BJ (cell line): ENCODE data around the gene ITK. TPM values are rescaled to one million over a fixed set of nuclear protein-coding genes. Genes with fewer than 3 reads are reported as not detected.

Source experiments
- CTCF ChIA-PET: fragments of 350-600 bp; formaldehyde crosslinking; extraction: SDS; loops from one replicate; lab custom pipeline; 2021; ENCODE audit warnings: antibody characterized with exemption, inconsistent platforms; lab: Yijun Ruan, JAX
- POLR2A ChIA-PET: fragments of 300-600 bp; sonication (Branson Sonifier 250); formaldehyde crosslinking; extraction: SDS; loops from one replicate; lab custom pipeline; 2021; ENCODE audit warnings: antibody characterized with exemption; lab: Charles Lee
- DNase-seq: peaks from one replicate; pipeline ENCODE4 v3.0.0-alpha.2; 2011; ENCODE audit warnings: low read depth
- H3K27me3 ChIP-seq: 2 replicates; pipeline ENCODE4 v1.6.0; 2011; ENCODE audit warnings: low read length; ENCODE audit not compliant: control insufficient read depth, insufficient read depth
- H3K36me3 ChIP-seq: 2 replicates; pipeline ENCODE4 v1.5.1; 2011; ENCODE audit warnings: low read length; ENCODE audit not compliant: control insufficient read depth, insufficient read depth
- H3K4me3 ChIP-seq: 2 replicates; pipeline ENCODE4 v1.5.1; 2011; ENCODE audit warnings: low read depth, mild to moderate bottlenecking, control low read depth, low read length
- polyA plus RNA-seq: library from polyadenylated mRNA; depleted of rRNA; stranded (reverse); fragments of >200 nt; gene quantifications from 2 replicates; pipeline ENCODE4 v1.2.3, GENCODE V29; 2011
- TF ChIP-seq, protein P1 (sequence below): IDR thresholded peaks from 2 replicates; pipeline ENCODE4 v1.5.1; 2011; ENCODE audit warnings: low read depth, mild to moderate bottlenecking, control low read depth, inconsistent platforms, low read length, moderate library complexity; ENCODE audit not compliant: insufficient read depth

Gene ITK
- polyA plus RNA-seq, 1 experiment = not detected

GRCh38 chr5:157221959-157222358 is 41.3 kb downstream of the ITK start:
- Histone ChIP-seq H3K27me3 (0 out of 2 replicates have a peak, but pooled peaks cover 2% of the 10 kb centered on the region), H3K36me3 (no peaks in the 10 kb centered on the region), H3K4me3 (no peak overlapping the region)
- no peak for DNase-seq
- TF ChIP-seq, protein P1, sequence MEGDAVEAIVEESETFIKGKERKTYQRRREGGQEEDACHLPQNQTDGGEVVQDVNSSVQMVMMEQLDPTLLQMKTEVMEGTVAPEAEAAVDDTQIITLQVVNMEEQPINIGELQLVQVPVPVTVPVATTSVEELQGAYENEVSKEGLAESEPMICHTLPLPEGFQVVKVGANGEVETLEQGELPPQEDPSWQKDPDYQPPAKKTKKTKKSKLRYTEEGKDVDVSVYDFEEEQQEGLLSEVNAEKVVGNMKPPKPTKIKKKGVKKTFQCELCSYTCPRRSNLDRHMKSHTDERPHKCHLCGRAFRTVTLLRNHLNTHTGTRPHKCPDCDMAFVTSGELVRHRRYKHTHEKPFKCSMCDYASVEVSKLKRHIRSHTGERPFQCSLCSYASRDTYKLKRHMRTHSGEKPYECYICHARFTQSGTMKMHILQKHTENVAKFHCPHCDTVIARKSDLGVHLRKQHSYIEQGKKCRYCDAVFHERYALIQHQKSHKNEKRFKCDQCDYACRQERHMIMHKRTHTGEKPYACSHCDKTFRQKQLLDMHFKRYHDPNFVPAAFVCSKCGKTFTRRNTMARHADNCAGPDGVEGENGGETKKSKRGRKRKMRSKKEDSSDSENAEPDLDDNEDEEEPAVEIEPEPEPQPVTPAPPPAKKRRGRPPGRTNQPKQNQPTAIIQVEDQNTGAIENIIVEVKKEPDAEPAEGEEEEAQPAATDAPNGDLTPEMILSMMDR = no peak
- CTCF ChIA-PET = interaction anchor here (1.3 kb wide), 1 partner anchor 13 kb away, joined by 3 read pairs; no protein-coding TSS in a partner anchor
- POLR2A ChIA-PET = no interaction called here

- no peak for DNase-seq
- ChIA-PET CTCF (interaction anchor here (1.3 kb wide), 1 partner anchor 14 kb away, joined by 3 read pairs; no protein-coding TSS in a partner anchor), POLR2A (no interaction called here)
- no peaks in the 10 kb centered on the region for H3K27me3 ChIP-seq
- no peak overlapping the region for H3K4me3 ChIP-seq
- H3K36me3 ChIP-seq = no peaks in the 10 kb centered on the region
- TF ChIP-seq, protein P1 = no peak
Measured at GRCh38 chr5:157222506-157223230, 42.0 kb downstream of the ITK start.

GRCh38 chr5:157225469-157226422 is 45.1 kb downstream of the ITK start:
- H3K4me3 ChIP-seq = no peak overlapping the region
- POLR2A ChIA-PET = no interaction called here
- no peaks in the 10 kb centered on the region for H3K27me3 ChIP-seq
- CTCF ChIA-PET = no interaction called here
- H3K36me3 ChIP-seq = no peaks in the 10 kb centered on the region
- TF ChIP-seq, protein P1 = no peak
- no peak for DNase-seq

GRCh38 chr5:157230610-157231009 is 50.0 kb downstream of the ITK start:
- H3K36me3 ChIP-seq = no peaks in the 10 kb centered on the region
- ChIA-PET POLR2A (no interaction called here), CTCF (no interaction called here)
- TF ChIP-seq, protein P1 = no peak
- H3K4me3 ChIP-seq = no peak overlapping the region
- no peaks in the 10 kb centered on the region; the same call in 1 of the 2 replicates for H3K27me3 ChIP-seq
- DNase-seq = no peak

DNA sequence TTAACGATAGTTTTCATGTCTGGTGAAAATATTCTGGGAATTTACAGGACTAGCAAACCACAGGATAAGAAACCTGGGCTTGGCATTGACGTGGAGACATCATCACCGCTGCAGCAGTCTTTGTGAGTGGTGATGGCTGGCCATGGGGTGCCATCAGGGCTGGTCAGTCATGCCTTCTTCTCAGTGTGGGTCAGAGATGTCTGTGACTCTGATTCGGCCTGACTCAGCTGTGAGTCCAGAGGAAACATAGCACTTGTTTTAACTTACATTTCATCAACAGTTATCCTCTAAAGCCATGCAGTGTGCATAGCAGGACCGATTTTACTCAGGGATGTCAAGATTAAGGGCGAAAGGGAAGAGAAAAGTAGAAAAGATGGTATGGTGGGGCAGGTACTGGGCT is 52.1 kb downstream of the ITK start:
- TF ChIP-seq, protein P1 = no peak
- ChIA-PET POLR2A (no interaction called here), CTCF (interaction anchor here (1.6 kb wide), 1 partner anchor 21 kb away, joined by 4 read pairs; no protein-coding TSS in a partner anchor)
- Histone ChIP-seq H3K36me3 (no peaks in the 10 kb centered on the region), H3K4me3 (no peak overlapping the region), H3K27me3 (no peaks in the 10 kb centered on the region; the same call in 1 of the 2 replicates)
- no peak for DNase-seq
